B cell (primary cell): ENCODE results near the gene SPATA25. TPM values are rescaled to one million over a fixed set of nuclear protein-coding genes. Genes with fewer than 3 reads are reported as not detected.

Experiments
- ATAC-seq: fragments of 200-7000 bp; cut with Tn5 transposase; one replicate; pipeline ENCODE4 v1.10.0; 2021; ENCODE audit warnings: low read depth, mild to moderate bottlenecking, moderate number of reproducible peaks, moderate library complexity
- CTCF ChIA-PET: fragments of 350-600 bp; sonication (Branson Sonifier 250); formaldehyde crosslinking; loops from one replicate; lab custom pipeline; 2021; ENCODE audit warnings: antibody characterized with exemption, inconsistent platforms; lab: Charles Lee
- POLR2A ChIA-PET: fragments of 350-600 bp; sonication (Branson Sonifier 250); formaldehyde crosslinking; loops from one replicate; lab custom pipeline; 2021; ENCODE audit warnings: antibody characterized with exemption; lab: Charles Lee
- DNase-seq: peaks from one replicate; pipeline ENCODE4 v3.0.0; 2013
- H2AFZ ChIP-seq: 2 replicates; pipeline ENCODE4 v1.6.1; 2012; ENCODE audit warnings: mild to moderate bottlenecking, low read depth, low read length; ENCODE audit not compliant: insufficient read depth, poor library complexity, severe bottlenecking
- H3K27ac ChIP-seq, 2 donors: 1 replicate in 1 of 2; 2 replicates in 1 of 2; pipeline ENCODE4 v1.5.1; 2012 to 2013; ENCODE audit warnings: low read length in 2 of 2, mild to moderate bottlenecking in 2 of 2, moderate library complexity in 1 of 2
- H3K27me3 ChIP-seq, 4 experiments: fragments of 200-600 bp in 1 of 4; sonication (generic) in 1 of 4; replicated peaks in 1 of 4; 1 replicate in 2 of 4; 2 replicates in 2 of 4; pipeline versions ENCODE4 v1.6.1 to v1.7.0; 2013 to 2016; ENCODE audit warnings: low read length in 3 of 4, mild to moderate bottlenecking in 2 of 4, mixed read lengths in 1 of 4, moderate library complexity in 1 of 4; ENCODE audit not compliant: insufficient read depth in 4 of 4, control insufficient read depth in 3 of 4; ENCODE audit errors: control extremely low read depth in 1 of 4
- H3K36me3 ChIP-seq, 2 experiments: replicated peaks in 1 of 2; 1 replicate in 1 of 2; 2 replicates in 1 of 2; pipeline versions ENCODE4 v1.6.1 to v1.7.1; 2013; ENCODE audit warnings: low read length in 1 of 2; ENCODE audit not compliant: insufficient read depth in 2 of 2, control insufficient read depth in 1 of 2; ENCODE audit errors: control extremely low read depth in 1 of 2, extremely low read depth in 1 of 2
- H3K4me1 ChIP-seq, 2 donors: fragments of 200-600 bp in 1 of 2; sonication (generic) in 1 of 2; 1 replicate in 1 of 2; 2 replicates in 1 of 2; pipeline versions ENCODE4 v1.5.1 to v1.6.1; 2013 to 2017; ENCODE audit warnings: low read length in 2 of 2; ENCODE audit not compliant: control insufficient read depth in 2 of 2, insufficient read depth in 2 of 2
- H3K4me2 ChIP-seq: replicated peaks from 2 replicates; pipeline ENCODE3; 2012; ENCODE audit warnings: mild to moderate bottlenecking, low read depth, low read length; ENCODE audit not compliant: poor library complexity, severe bottlenecking
- H3K4me3 ChIP-seq, 5 experiments: fragments of 200-600 bp in 1 of 5; sonication (generic) in 1 of 5; 1 replicate in 3 of 5; 2 replicates in 2 of 5; pipeline versions ENCODE4 v1.5.1 to v1.7.0; 2011 to 2016; ENCODE audit warnings: low read length in 4 of 5, mild to moderate bottlenecking in 4 of 5, low read depth in 2 of 5, control low read depth in 1 of 5, moderate library complexity in 1 of 5; ENCODE audit not compliant: insufficient read depth in 1 of 5; ENCODE audit errors: control extremely low read depth in 1 of 5, extremely low read depth in 1 of 5
- H3K79me2 ChIP-seq: fragments of 200-600 bp; sonication (generic); one replicate; pipeline ENCODE4 v1.6.0; 2016; ENCODE audit warnings: low read length; ENCODE audit not compliant: control insufficient read depth, insufficient read depth
- H3K9ac ChIP-seq: fragments of 200-600 bp; sonication (generic); 2 replicates; pipeline ENCODE4 v1.6.1; 2017; ENCODE audit warnings: mild to moderate bottlenecking, low read length, moderate library complexity
- H3K9me3 ChIP-seq, 3 donors: one replicate each; pipeline versions ENCODE4 v1.6.1 to v1.7.1; 2013; ENCODE audit warnings: low read length in 2 of 3; ENCODE audit not compliant: control insufficient read depth in 2 of 3, insufficient read depth in 1 of 3; ENCODE audit errors: control extremely low read depth in 1 of 3
- H4K20me1 ChIP-seq: 2 replicates; pipeline ENCODE4 v1.6.0; 2012; ENCODE audit warnings: mild to moderate bottlenecking, low read length; ENCODE audit not compliant: insufficient read depth, control insufficient read depth, poor library complexity, severe bottlenecking
- H3K27ac Mint-ChIP-seq: one replicate; pipeline ENCODE4 v1.8.0; 2021; ENCODE audit warnings: mixed read lengths
- H3K27me3 Mint-ChIP-seq: one replicate; pipeline ENCODE4 v1.8.0; 2021; ENCODE audit warnings: mixed read lengths
- H3K4me1 Mint-ChIP-seq: one replicate; pipeline ENCODE4 v1.8.0; 2021; ENCODE audit warnings: mixed read lengths
- H3K4me3 Mint-ChIP-seq: one replicate; pipeline ENCODE4 v1.8.0; 2021; ENCODE audit warnings: mixed read lengths
- H3K9me3 Mint-ChIP-seq: one replicate; pipeline ENCODE4 v1.8.0; 2022; ENCODE audit warnings: mixed read lengths; ENCODE audit not compliant: insufficient read depth
- CTCF ChIP-seq: fragments of 200-600 bp; IDR thresholded peaks from one replicate; pipeline ENCODE4 v1.8.0; 2022; ENCODE audit warnings: antibody characterized with exemption, mild to moderate bottlenecking
- EZH2 ChIP-seq: IDR thresholded peaks from 2 replicates; pipeline ENCODE4 v1.6.1; 2012; ENCODE audit warnings: borderline replicate concordance, low read depth, mild to moderate bottlenecking, moderate library complexity, low read length; ENCODE audit not compliant: insufficient read depth, poor library complexity, severe bottlenecking
- WGBS: methylation state at CpG from one replicate; pipeline ENCODE4 v1.1.5; 2013; ENCODE audit warnings: missing lambda C conversion rate; ENCODE audit not compliant: insufficient coverage; 5-methylcytosine and 5-hydroxymethylcytosine counted together
- intact Hi-C: fragments of 100-400 bp; cut with micrococcal nuclease; formaldehyde crosslinking; loops from one replicate; pipeline ENCODE4 v1.10.0; 2022
- polyA plus RNA-seq: library from polyadenylated mRNA; depleted of rRNA; stranded (reverse); fragments of >200 nt; gene quantifications from 2 replicates; pipeline ENCODE4 v1.2.3, GENCODE V29; 2012
- total RNA-seq, 2 donors: library from RNA; stranded (reverse); fragments of 120-200 nt in 1 of 2; gene quantifications; 1 replicate in 1 of 2; 2 replicates in 1 of 2; pipeline versions ENCODE4 v1.2.3 to v1.2.4, GENCODE V29; 2013 to 2022

SPATA25 gene
- total and polyA plus RNA-seq, 2 donors (not counting 1 experiment from before 2014, with no cell fraction given): 2.5 to 2.9 TPM

- H4K20me1 ChIP-seq: no peaks in the 10 kb centered on the region
- Mint-ChIP-seq H3K27ac (no peak overlapping the region), H3K9me3 (no peaks in the 10 kb centered on the region), H3K4me3 (no peak overlapping the region), H3K27me3 (no peaks in the 10 kb centered on the region), H3K4me1 (peaks cover 30% of the 10 kb centered on the region)
- ATAC-seq (no peak), DNase-seq (no peak)
- H3K9ac ChIP-seq: no peak overlapping the region
- H2AFZ ChIP-seq: no peak overlapping the region
- TF ChIP-seq CTCF (no peak), EZH2 (no peak)
- ChIA-PET CTCF (interaction anchor here (1.8 kb wide), 1 partner anchor 55 kb away, joined by 3 read pairs; no protein-coding TSS in a partner anchor), POLR2A (no interaction called here)
- peaks cover 61% of the 10 kb centered on the region for H3K79me2 ChIP-seq
- H3K36me3 ChIP-seq: peaks cover 0 to 40% of the 10 kb centered on the region in 2 experiments
- intact Hi-C loops: no loop called here
- H3K9me3 ChIP-seq: peaks cover 0 to 3% (median 0%) of the 10 kb centered on the region in 3 donors
- no peaks in the 10 kb centered on the region for H3K27me3 ChIP-seq
- no peak overlapping the region for H3K4me3 ChIP-seq
- H3K4me2 ChIP-seq: no peak overlapping the region
- H3K4me1 ChIP-seq: peaks cover 17 to 29% of the 10 kb centered on the region in 2 donors
- no peak overlapping the region for H3K27ac ChIP-seq
- no CpG with 5 or more reads among the region's 2 CpGs for WGBS
Measured at GRCh38 chr20:45853484-45853883, 33.9 kb downstream of the SPATA25 start.

DNA sequence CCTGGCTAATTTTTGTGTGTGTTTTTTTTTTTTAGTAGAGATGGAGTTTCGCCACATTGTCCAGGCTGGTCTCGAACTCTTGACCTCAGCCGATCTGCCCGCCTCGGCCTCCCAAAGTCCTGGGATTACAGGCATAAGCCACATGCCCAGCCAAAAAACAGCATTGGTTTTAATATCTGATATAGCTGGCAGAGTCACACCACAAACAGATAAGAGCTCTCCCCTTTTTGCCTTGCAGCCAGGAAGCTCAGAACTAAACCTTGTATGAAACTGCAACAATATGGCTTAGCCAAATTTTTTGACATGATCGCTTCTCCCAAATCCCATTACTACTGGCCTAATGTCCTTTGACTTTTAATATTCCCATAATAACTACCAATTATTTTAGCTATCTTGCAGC, 35.1 kb downstream of the SPATA25 start:
- H3K4me1 ChIP-seq: peaks cover 11 to 19% of the 10 kb centered on the region in 2 donors
- DNase-seq (no peak), ATAC-seq (no peak)
- intact Hi-C loops: no loop called here
- ChIA-PET POLR2A (no interaction called here), CTCF (interaction anchor here (1.8 kb wide), 1 partner anchor 54 kb away, joined by 3 read pairs; no protein-coding TSS in a partner anchor)
- peaks cover 52% of the 10 kb centered on the region for H3K79me2 ChIP-seq
- no peak overlapping the region for H3K27ac Mint-ChIP-seq
- no peaks in the 10 kb centered on the region for H4K20me1 ChIP-seq
- peaks cover 0 to 47% of the 10 kb centered on the region in 2 experiments for H3K36me3 ChIP-seq
- H3K27ac ChIP-seq: no peak overlapping the region
- H3K27me3 Mint-ChIP-seq: no peaks in the 10 kb centered on the region
- peaks cover 20% of the 10 kb centered on the region for H3K4me1 Mint-ChIP-seq
- no peak for TF ChIP-seq CTCF
- H3K27me3 ChIP-seq: no peaks in the 10 kb centered on the region
- no peaks in the 10 kb centered on the region for H3K9me3 ChIP-seq
- H3K4me3 Mint-ChIP-seq: no peak overlapping the region
- no peak overlapping the region for H3K4me2 ChIP-seq
- H2AFZ ChIP-seq: no peak overlapping the region
- H3K4me3 ChIP-seq: no peak overlapping the region
- H3K9me3 Mint-ChIP-seq: no peaks in the 10 kb centered on the region
- H3K9ac ChIP-seq: no peak overlapping the region
- WGBS: 100% methylated on average over 4 of the region's 6 CpGs
